Tibial artery (tissue), 4 donors: ENCODE results near the gene NCOR2.

Experiments used
- DNase-seq, 2 donors: peaks; one replicate each; pipeline ENCODE4 v3.0.0-alpha.2; 2019
- H3K27ac ChIP-seq, 2 donors: fragments of 200-600 bp; sonication (generic) in 1 of 2; 1 replicate in 1 of 2; 2 replicates in 1 of 2; pipeline ENCODE4 v1.5.1; 2018 to 2019; ENCODE audit warnings: mild to moderate bottlenecking in 1 of 2
- H3K27me3 ChIP-seq, 2 donors: fragments of 200-600 bp; sonication (generic) in 1 of 2; one replicate each; pipeline versions ENCODE4 v1.5.1 to v1.6.0; 2016 to 2019
- H3K36me3 ChIP-seq, 3 donors: fragments of 200-600 bp; sonication (generic) in 2 of 3; one replicate each; pipeline ENCODE4 v1.5.1; 2016 to 2019; ENCODE audit warnings: mild to moderate bottlenecking in 2 of 3
- H3K4me1 ChIP-seq, 4 donors: fragments of 200-600 bp; sonication (generic) in 2 of 4; 1 replicate in 3 of 4; 2 replicates in 1 of 4; pipeline ENCODE4 v1.5.1; 2016 to 2019
- H3K4me3 ChIP-seq, 2 donors: fragments of 200-600 bp; sonication (generic) in 1 of 2; 1 replicate in 1 of 2; 2 replicates in 1 of 2; pipeline ENCODE4 v1.5.1; 2018 to 2019; ENCODE audit warnings: mild to moderate bottlenecking in 2 of 2
- H3K9me3 ChIP-seq, 3 donors: fragments of 200-600 bp; sonication (generic) in 1 of 3; one replicate each; pipeline ENCODE4 v1.5.1; 2016 to 2019
- CTCF ChIP-seq, 2 experiments: fragments of 200-600 bp in 1 of 2; fragments of 450-650 bp in 1 of 2; IDR thresholded peaks; one replicate each; pipeline ENCODE4 v1.5.1; 2017 to 2019; ENCODE audit warnings: antibody characterized with exemption in 2 of 2, mild to moderate bottlenecking in 1 of 2, moderate library complexity in 1 of 2
- intact Hi-C: fragments of 100-400 bp; cut with DNase I; formaldehyde crosslinking; loops from one replicate; pipeline ENCODE4 v1.15.0; 2023; ENCODE audit warnings: low total_unique reads

The NCOR2 gene

GRCh38 chr12:124545508-124546418 is 21.6 kb downstream of the NCOR2 start:
- DNase-seq: no peak

GRCh38 chr12:124544983-124545382 is 22.4 kb downstream of the NCOR2 start:
- no peak for DNase-seq
- intact Hi-C loops: no loop called here
- no peaks in the 10 kb centered on the region for H3K9me3 ChIP-seq
- H3K4me1 ChIP-seq: peaks cover 0 to 73% (median 58%) of the 10 kb centered on the region in 4 donors
- no peak for TF ChIP-seq CTCF (IDR thresholded peaks at IDR 0.05)
- no peak overlapping the region for H3K27ac ChIP-seq
- H3K27me3 ChIP-seq: no peaks in the 10 kb centered on the region
- H3K36me3 ChIP-seq: no peaks in the 10 kb centered on the region
- no peak overlapping the region for H3K4me3 ChIP-seq

More at GRCh38 chr12:124545508-124546418, 21.6 kb downstream of the NCOR2 start:
- H3K4me3 ChIP-seq: no peak overlapping the region
- no peaks in the 10 kb centered on the region for H3K9me3 ChIP-seq
- H3K36me3 ChIP-seq: no peaks in the 10 kb centered on the region
- H3K27ac ChIP-seq: no peak overlapping the region
- H3K4me1 ChIP-seq: peaks cover 0 to 78% (median 64%) of the 10 kb centered on the region in 4 donors
- no peaks in the 10 kb centered on the region for H3K27me3 ChIP-seq
- TF ChIP-seq CTCF (IDR thresholded peaks at IDR 0.05): no peak
- intact Hi-C loops: no loop called here

DNA sequence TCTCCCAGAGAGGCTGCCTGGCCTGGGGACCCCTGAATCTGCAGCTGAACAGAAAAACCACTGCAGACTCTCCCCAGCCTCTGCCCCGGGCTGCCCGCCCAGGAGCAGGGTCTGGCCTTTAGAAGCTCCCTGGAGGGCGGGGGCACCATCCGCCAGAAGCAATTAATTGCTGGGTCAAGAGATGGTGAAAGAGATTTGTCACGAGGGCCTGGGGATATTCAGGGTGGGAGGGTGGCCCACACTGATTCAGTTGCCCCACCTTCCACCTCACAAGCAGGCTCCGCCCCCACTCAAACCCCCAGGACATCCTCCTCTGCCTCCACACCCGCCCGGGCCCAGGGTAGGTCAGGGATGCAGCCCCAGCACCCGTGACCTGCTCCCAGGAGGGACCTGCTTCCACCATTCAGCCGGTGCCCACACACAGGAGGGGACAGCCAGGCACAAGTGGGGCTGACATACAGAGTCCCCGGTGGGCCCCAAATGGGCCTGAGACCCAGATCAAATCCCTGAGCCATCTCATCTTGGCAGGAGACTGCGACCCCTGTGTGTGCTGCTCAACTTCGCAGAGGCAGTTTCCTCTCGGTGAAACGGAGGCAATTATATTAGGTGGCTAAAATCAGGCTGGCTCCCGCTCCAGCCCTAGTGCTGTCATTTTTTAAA is 23.0 kb downstream of the NCOR2 start:
- peaks cover 0 to 73% (median 55%) of the 10 kb centered on the region in 4 donors for H3K4me1 ChIP-seq

GRCh38 chr12:124543590-124544310 is 23.7 kb downstream of the NCOR2 start:
- Histone ChIP-seq H3K9me3 (no peaks in the 10 kb centered on the region), H3K4me1 (peaks cover 0 to 73% (median 55%) of the 10 kb centered on the region in 4 donors), H3K4me3 (no peak overlapping the region), H3K27ac (no peak overlapping the region), H3K36me3 (no peaks in the 10 kb centered on the region), H3K27me3 (no peaks in the 10 kb centered on the region)
- DNase-seq: no peak
- intact Hi-C loops: no loop called here
- TF ChIP-seq CTCF (IDR thresholded peaks at IDR 0.05): no peak

More for the DNA sequence above, 23.0 kb downstream of the NCOR2 start:
- H3K36me3 ChIP-seq: no peaks in the 10 kb centered on the region
- H3K27ac ChIP-seq: no peak overlapping the region
- H3K27me3 ChIP-seq: no peaks in the 10 kb centered on the region
- intact Hi-C loops: no loop called here
- TF ChIP-seq CTCF (IDR thresholded peaks at IDR 0.05): no peak
- H3K9me3 ChIP-seq: no peaks in the 10 kb centered on the region
- H3K4me3 ChIP-seq: no peak overlapping the region
- DNase-seq: no peak

- TF ChIP-seq CTCF (IDR thresholded peaks at IDR 0.05): no peak
- peaks cover 0 to 73% (median 56%) of the 10 kb centered on the region in 4 donors for H3K4me1 ChIP-seq
- intact Hi-C loops: no loop called here
- H3K4me3 ChIP-seq: no peak overlapping the region
- no peak overlapping the region for H3K27ac ChIP-seq
- no peaks in the 10 kb centered on the region for H3K36me3 ChIP-seq
- no peaks in the 10 kb centered on the region for H3K27me3 ChIP-seq
- no peak for DNase-seq
- no peaks in the 10 kb centered on the region for H3K9me3 ChIP-seq
Observed at GRCh38 chr12:124543052-124543589, 24.3 kb downstream of the NCOR2 start.
